ENCODE measurements around the gene PPIB.

DNA sequence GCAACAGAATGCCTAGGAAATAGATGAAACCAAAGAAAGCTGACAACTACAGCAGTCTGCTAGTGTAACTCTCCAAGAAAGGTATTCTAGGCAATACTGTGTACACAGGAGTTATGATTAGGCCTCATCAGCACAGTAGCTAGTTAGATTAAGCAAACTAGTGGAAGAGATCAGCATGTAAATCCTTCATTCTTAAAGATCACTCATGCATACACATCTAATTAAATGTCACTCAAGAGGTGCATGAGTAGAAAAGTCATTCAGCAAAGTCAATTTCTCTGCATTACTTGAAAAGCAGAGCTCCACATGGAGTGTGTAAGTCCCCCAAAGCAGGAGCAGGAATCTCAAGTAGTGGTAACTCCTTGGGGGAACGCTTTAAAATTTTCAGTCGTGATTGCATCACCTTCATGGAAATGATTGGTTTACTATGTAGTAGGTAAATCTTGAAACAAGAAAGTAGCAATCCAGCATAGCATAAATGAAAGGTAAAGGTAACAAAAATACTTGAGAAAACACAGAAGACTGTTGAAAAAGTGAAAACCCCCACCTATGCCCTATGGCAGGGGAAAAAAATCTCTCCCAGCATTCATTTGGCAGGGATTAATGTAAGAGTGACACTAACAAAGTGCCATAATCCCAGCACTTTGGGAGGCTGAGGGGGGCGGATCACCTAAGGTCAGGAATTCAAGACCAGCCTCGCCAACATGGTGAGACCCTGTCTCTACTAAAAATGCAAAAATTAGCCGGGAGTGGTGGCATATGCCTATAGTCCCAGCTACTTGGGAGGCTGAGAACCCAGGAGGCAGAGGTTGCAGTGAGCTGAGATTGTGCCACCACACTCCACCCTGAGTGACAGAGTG lies 29.4 kb upstream of the PPIB start:
- TF ChIP-seq, protein P1, sequence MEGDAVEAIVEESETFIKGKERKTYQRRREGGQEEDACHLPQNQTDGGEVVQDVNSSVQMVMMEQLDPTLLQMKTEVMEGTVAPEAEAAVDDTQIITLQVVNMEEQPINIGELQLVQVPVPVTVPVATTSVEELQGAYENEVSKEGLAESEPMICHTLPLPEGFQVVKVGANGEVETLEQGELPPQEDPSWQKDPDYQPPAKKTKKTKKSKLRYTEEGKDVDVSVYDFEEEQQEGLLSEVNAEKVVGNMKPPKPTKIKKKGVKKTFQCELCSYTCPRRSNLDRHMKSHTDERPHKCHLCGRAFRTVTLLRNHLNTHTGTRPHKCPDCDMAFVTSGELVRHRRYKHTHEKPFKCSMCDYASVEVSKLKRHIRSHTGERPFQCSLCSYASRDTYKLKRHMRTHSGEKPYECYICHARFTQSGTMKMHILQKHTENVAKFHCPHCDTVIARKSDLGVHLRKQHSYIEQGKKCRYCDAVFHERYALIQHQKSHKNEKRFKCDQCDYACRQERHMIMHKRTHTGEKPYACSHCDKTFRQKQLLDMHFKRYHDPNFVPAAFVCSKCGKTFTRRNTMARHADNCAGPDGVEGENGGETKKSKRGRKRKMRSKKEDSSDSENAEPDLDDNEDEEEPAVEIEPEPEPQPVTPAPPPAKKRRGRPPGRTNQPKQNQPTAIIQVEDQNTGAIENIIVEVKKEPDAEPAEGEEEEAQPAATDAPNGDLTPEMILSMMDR (IDR thresholded peaks at IDR 0.05), result no peak
- TF ChIP-seq EP300 (IDR thresholded peaks at IDR 0.05) (no peak), POLR2A (IDR thresholded peaks at IDR 0.05) (no peak)

All from stomach (tissue), 4 donors.